Keratinocyte (primary cell): Measurements from ENCODE around the gene CLDN3.
"Not testable (repeated sequence)": the region's sequence is repeated elsewhere in the genome, so short reads cannot be mapped to it uniquely, and the experiment has no call there.

Experiments
- CTCF ChIP-seq, 3 experiments: IDR thresholded peaks in 1 of 3; conservative IDR thresholded peaks in 1 of 3; optimal IDR thresholded peaks in 1 of 3; 2 replicates in 2 of 3; 3 replicates in 1 of 3; pipeline versions ENCODE3 to v1.5.1; 2011; ENCODE audit warnings: low read length in 3 of 3, mild to moderate bottlenecking in 3 of 3, moderate library complexity in 2 of 3, control low read depth in 1 of 3, inconsistent platforms in 1 of 3; ENCODE audit not compliant: insufficient read depth in 2 of 3; ENCODE audit errors: extremely low read depth in 1 of 3
- EZH2 ChIP-seq: IDR thresholded peaks from one replicate; pipeline ENCODE4 v1.6.1; 2012; ENCODE audit warnings: inconsistent platforms, mild to moderate bottlenecking, low read length, moderate library complexity

DNA sequence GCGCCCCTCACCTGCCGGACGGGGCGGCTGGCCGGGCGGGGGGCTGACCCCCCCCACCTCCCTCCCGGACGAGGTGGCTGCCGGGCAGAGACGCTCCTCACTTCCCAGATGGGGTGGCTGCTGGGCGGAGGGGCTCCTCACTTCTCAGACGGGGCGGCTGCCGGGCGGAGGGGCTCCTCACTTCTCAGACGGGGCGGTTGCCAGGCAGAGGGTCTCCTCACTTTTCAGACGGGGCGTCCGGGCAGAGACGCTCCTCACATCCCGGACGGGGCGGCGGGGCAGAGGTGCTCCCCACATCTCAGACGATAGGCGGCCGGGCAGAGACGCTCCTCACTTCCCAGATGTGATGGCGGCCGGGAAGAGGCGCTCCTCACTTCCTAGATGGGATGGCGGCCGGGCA, 27.1 kb upstream of the CLDN3 start:
- not testable (repeated sequence) for TF ChIP-seq EZH2; CTCF (optimal IDR thresholded peaks at IDR 0.05 in 1 of 3, IDR thresholded peaks at IDR 0.05 in 1 of 3, conservative IDR thresholded peaks at IDR 0.05 in 1 of 3; ENCODE audit: extremely low read depth in 1 of 3, insufficient read depth in 2 of 3, low read length in 3 of 3)
